Heart right ventricle (tissue), 16 donors: ENCODE measurements around the gene POLE. TPM values are rescaled to one million over a fixed set of nuclear protein-coding genes. Genes with fewer than 3 reads are reported as not detected.
A peak's percentile ranks its signal among the peaks of the same experiment; 100 is the strongest.

ENCODE experiments used
- ATAC-seq, 8 donors: fragments of 200-7000 bp; cut with Tn5 transposase; one replicate each; pipeline ENCODE4 v1.9.1; 2020; ENCODE audit warnings: mild to moderate bottlenecking in 8 of 8, moderate library complexity in 8 of 8, moderate number of reproducible peaks in 1 of 8
- DNase-seq, 2 donors: peaks; one replicate each; pipeline ENCODE4 v3.0.0-alpha.2; 2020
- H3K27ac ChIP-seq, 10 donors: fragments of 200-600 bp; sonication (generic) in 2 of 10; one replicate each; pipeline versions ENCODE4 v1.5.0 to v1.8.0; 2020 to 2022; ENCODE audit warnings: mild to moderate bottlenecking in 3 of 10
- H3K27me3 ChIP-seq, 7 donors: fragments of 200-600 bp; one replicate each; pipeline ENCODE4 v1.8.0; 2021 to 2022; ENCODE audit warnings: mild to moderate bottlenecking in 2 of 7
- H3K36me3 ChIP-seq, 9 donors: fragments of 200-600 bp; sonication (generic) in 1 of 9; one replicate each; pipeline versions ENCODE4 v1.5.0 to v1.8.0; 2020 to 2022; ENCODE audit warnings: mild to moderate bottlenecking in 2 of 9
- H3K4me1 ChIP-seq, 9 donors: fragments of 200-600 bp; sonication (generic) in 1 of 9; one replicate each; pipeline versions ENCODE4 v1.5.0 to v1.8.0; 2020 to 2022; ENCODE audit warnings: mild to moderate bottlenecking in 4 of 9
- H3K4me3 ChIP-seq, 10 donors: fragments of 200-600 bp; sonication (generic) in 2 of 10; one replicate each; pipeline versions ENCODE4 v1.5.0 to v1.8.0; 2020 to 2022; ENCODE audit warnings: mild to moderate bottlenecking in 7 of 10, moderate library complexity in 2 of 10
- H3K9me3 ChIP-seq, 11 donors: fragments of 200-600 bp in 10 of 11; sonication (generic) in 2 of 11; one replicate each; pipeline versions ENCODE4 v1.5.0 to v1.8.0; 2013 to 2022; ENCODE audit warnings: mild to moderate bottlenecking in 2 of 11, control low read depth in 1 of 11, moderate library complexity in 1 of 11
- CTCF ChIP-seq, 9 donors: fragments of 200-600 bp; sonication (generic) in 2 of 9; IDR thresholded peaks; one replicate each; pipeline versions ENCODE4 v1.5.0 to v1.8.0; 2021 to 2022; ENCODE audit warnings: antibody characterized with exemption in 9 of 9, mild to moderate bottlenecking in 5 of 9, moderate library complexity in 1 of 9
- WGBS, 2 donors: extraction: QIAGEN DNeasy Blood & Tissue Kit; methylation state at CpG; one replicate each; pipeline ENCODE4 v1.1.7; 2013; ENCODE audit warnings: inconsistent platforms in 1 of 2; 5-methylcytosine and 5-hydroxymethylcytosine counted together
- intact Hi-C, 10 donors: fragments of 100-400 bp; cut with DNase I; formaldehyde crosslinking; loops; one replicate each; pipeline versions ENCODE4 v1.11.1 to v1.14.2; 2022
- polyA plus RNA-seq, 2 donors: library from polyadenylated mRNA; stranded (reverse); fragments of 200-250 nt; gene quantifications; one replicate each; pipeline ENCODE4 v1.2.3, GENCODE V29; 2013
- total RNA-seq, 10 donors: library from RNA; stranded (reverse); fragmentation: NEBNext Ultra II Directional in 3 of 10; extraction: Animal tissue kit (Norgen Biotek cat#: 25700) in 3 of 10; gene quantifications; one replicate each; pipeline versions ENCODE4 v1.2.1 to v1.2.4, GENCODE V29; 2021 to 2023
- donor health status: Arrhythmogenic right ventricular cardiomyopathy.
- donor health status: ischemic (EF 13 %, LVEDD 7.1; RV severe dilation, severe dysfunction).
- donor health status: healthy with polysubstance abuse.
- donor health status: DM: no; HTN: yes; CAD: no.
- donor health status: DM: no; HTN: no; CAD: no.
- donor health status: ischemic (EF 25% LVEDD 6.9; RV normal size, moderate dysfunction).
- donor health status: ischemic (EF 25% LVEDD 5.7; RV mildly dilated, moderate dysfunction).
- donor health status: healthy.
- donor health status: DM: yes; HTN: yes; CAD: no.
- donor health status: Ischemic cardiomyopathy.
- donor health status: ischemic (EF 35%, LVEDD 5.7; RV mildly dilated, moderate dysfunction).
- donor health status: nonischemic (EF 11% LVEDD 7.7; RV severe dilation, severe dysfunction).
- donor health status: DM: yes; HTN: yes; CAD: no.
- donor health status: PGD.
- donor health status: ischemic (EF 29% LVEDD 5.4; RV normal size, mild dysfunction).
- donor health status: nonischemic (EF 23%, LVEDD 6.1; RV moderate dilation, normal function).

The POLE gene
- total and polyA plus RNA-seq, 12 donors, result 6.8 to 25.8 (median 9.9) TPM

GRCh38 chr12:132719141-132719953 lies 32.2 kb upstream of the POLE start:
- no peak for DNase-seq
- TF ChIP-seq CTCF (IDR thresholded peaks at IDR 0.05), result no peak
- Histone ChIP-seq H3K9me3 (no peaks in the 10 kb centered on the region), H3K36me3 (peaks cover 0 to 96% (median 25%) of the 10 kb centered on the region in 9 donors), H3K27me3 (no peaks in the 10 kb centered on the region), H3K27ac (no peak overlapping the region), H3K4me3 (no peak overlapping the region), H3K4me1 (peaks cover 0 to 5% (median 0%) of the 10 kb centered on the region in 9 donors)
- intact Hi-C loops, result no loop called here
- peak in 1 of 8 donors; percentile 2 for ATAC-seq
- 91 to 93% methylated on average over 31 of the region's 31 CpGs for WGBS, 2 donors

- intact Hi-C loops, result no loop called here
- peaks cover 0 to 5% (median 0%) of the 10 kb centered on the region in 9 donors for H3K4me1 ChIP-seq
- no peak overlapping the region for H3K4me3 ChIP-seq
- ATAC-seq (no peak), DNase-seq (no peak)
- H3K36me3 ChIP-seq, result peaks cover 0 to 92% (median 25%) of the 10 kb centered on the region in 9 donors
- no peaks in the 10 kb centered on the region for H3K27me3 ChIP-seq
- no peak overlapping the region for H3K27ac ChIP-seq
- TF ChIP-seq CTCF (IDR thresholded peaks at IDR 0.05), result no peak
- H3K9me3 ChIP-seq, result no peaks in the 10 kb centered on the region
- whole genome bisulfite sequencing, 2 donors, result 89 to 90% methylated on average over 21 of the region's 21 CpGs
Measured at GRCh38 chr12:132718644-132719043, 31.5 kb upstream of the POLE start.

- Histone ChIP-seq H3K9me3 (no peaks in the 10 kb centered on the region), H3K4me1 (peaks cover 0 to 4% (median 0%) of the 10 kb centered on the region in 9 donors), H3K27me3 (no peaks in the 10 kb centered on the region), H3K27ac (no peak overlapping the region), H3K4me3 (no peak overlapping the region), H3K36me3 (peaks cover 0 to 89% (median 25%) of the 10 kb centered on the region in 9 donors)
- 94 to 95% methylated on average over 61 of the region's 61 CpGs for WGBS, 2 donors
- DNase-seq, result no peak
- peak in 1 of 8 donors; percentile 17 for ATAC-seq
- no peak for TF ChIP-seq CTCF (IDR thresholded peaks at IDR 0.05)
- intact Hi-C loops, result no loop called here
Measured at GRCh38 chr12:132717531-132718387, 30.6 kb upstream of the POLE start.

DNA sequence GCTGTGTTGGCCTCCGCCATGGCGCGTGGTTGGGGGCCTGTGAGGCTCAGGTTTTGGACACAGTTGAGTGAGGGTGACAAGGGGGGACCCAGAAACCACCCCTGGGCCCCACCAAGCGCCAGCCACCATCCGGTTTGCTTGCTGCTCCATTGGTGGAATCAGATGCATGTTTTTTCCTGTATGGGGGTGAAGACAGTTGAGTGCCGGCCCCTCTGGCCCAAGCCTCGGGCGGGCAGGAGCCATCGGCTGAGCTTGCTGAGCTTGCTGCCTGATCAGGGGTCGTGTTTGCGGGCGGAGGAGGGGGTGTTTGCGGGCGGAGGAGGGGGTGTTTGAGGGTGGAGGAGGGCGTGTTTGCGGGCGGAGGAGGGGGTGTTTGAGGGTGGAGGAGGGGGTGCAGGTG lies 29.9 kb upstream of the POLE start:
- H3K27me3 ChIP-seq, result no peaks in the 10 kb centered on the region
- TF ChIP-seq CTCF (IDR thresholded peaks at IDR 0.05), result no peak
- intact Hi-C loops, result no loop called here
- DNase-seq (no peak), ATAC-seq (no peak)
- H3K9me3 ChIP-seq, result no peaks in the 10 kb centered on the region
- 87 to 89% methylated on average over 17 of the region's 17 CpGs for WGBS, 2 donors
- peaks cover 0 to 10% (median 3%) of the 10 kb centered on the region in 9 donors for H3K4me1 ChIP-seq
- H3K4me3 ChIP-seq, result no peak overlapping the region
- peaks cover 0 to 81% (median 25%) of the 10 kb centered on the region in 9 donors for H3K36me3 ChIP-seq
- no peak overlapping the region for H3K27ac ChIP-seq
